Left lung (tissue), 10 donors: ENCODE results near the gene CMTM3. TPM values are rescaled to one million over a fixed set of nuclear protein-coding genes. Genes with fewer than 3 reads are reported as not detected.

ENCODE experiments used
- ATAC-seq: fragments of 200-7000 bp; cut with Tn5 transposase; one replicate; pipeline ENCODE4 v1.9.1; 2020; ENCODE audit warnings: moderate library complexity
- DNase-seq, 4 donors: peaks; one replicate each; pipeline ENCODE4 v3.0.0-alpha.2; 2013 to 2020
- H3K27ac ChIP-seq, 2 donors: fragments of 200-600 bp; sonication (generic) in 1 of 2; one replicate each; pipeline versions ENCODE4 v1.5.0 to v1.8.0; 2020 to 2021
- H3K27me3 ChIP-seq, 2 donors: fragments of 200-600 bp; sonication (generic) in 1 of 2; one replicate each; pipeline versions ENCODE4 v1.5.0 to v1.8.0; 2020 to 2021
- H3K36me3 ChIP-seq, 2 donors: fragments of 200-600 bp; sonication (generic) in 1 of 2; one replicate each; pipeline versions ENCODE4 v1.5.0 to v1.8.0; 2020 to 2021
- H3K4me1 ChIP-seq, 2 donors: fragments of 200-600 bp; one replicate each; pipeline ENCODE4 v1.8.0; 2021
- H3K4me3 ChIP-seq, 2 donors: fragments of 200-600 bp; sonication (generic) in 1 of 2; one replicate each; pipeline versions ENCODE4 v1.5.0 to v1.8.0; 2020 to 2021; ENCODE audit warnings: mild to moderate bottlenecking in 1 of 2
- H3K9me3 ChIP-seq, 2 donors: fragments of 200-600 bp; sonication (generic) in 1 of 2; one replicate each; pipeline versions ENCODE4 v1.5.0 to v1.8.0; 2020 to 2021
- intact Hi-C, 2 donors: fragments of 100-400 bp; cut with DNase I; formaldehyde crosslinking; loops; one replicate each; pipeline versions ENCODE4 v1.11.2 to v1.14.2; 2022
- polyA plus RNA-seq, 6 donors: library from polyadenylated mRNA; unstranded; fragments of 120-200 nt; gene quantifications; one replicate each; pipeline ENCODE4 v1.2.1, GENCODE V29; 2013; ENCODE audit not compliant: insufficient read length in 6 of 6
- total RNA-seq, 2 donors: library from RNA; stranded (reverse); fragmentation: NEBNext Ultra II Directional; extraction: Animal tissue kit (Norgen Biotek cat#: 25700); gene quantifications; one replicate each; pipeline ENCODE4 v1.2.1, GENCODE V29; 2021
- TF ChIP-seq, protein P1 (sequence below), 2 donors: fragments of 200-600 bp; sonication (generic) in 1 of 2; IDR thresholded peaks; one replicate each; pipeline versions ENCODE4 v1.5.0 to v1.8.0; 2021; ENCODE audit warnings: antibody characterized with exemption in 2 of 2
- donor health status: DM: no; HTN: yes; CAD: no.
- donor health status: DM: no; HTN: no; CAD: no.

The CMTM3 gene
- total and polyA plus RNA-seq, 8 donors, result 42.6 to 102 (median 82.9) TPM

DNA sequence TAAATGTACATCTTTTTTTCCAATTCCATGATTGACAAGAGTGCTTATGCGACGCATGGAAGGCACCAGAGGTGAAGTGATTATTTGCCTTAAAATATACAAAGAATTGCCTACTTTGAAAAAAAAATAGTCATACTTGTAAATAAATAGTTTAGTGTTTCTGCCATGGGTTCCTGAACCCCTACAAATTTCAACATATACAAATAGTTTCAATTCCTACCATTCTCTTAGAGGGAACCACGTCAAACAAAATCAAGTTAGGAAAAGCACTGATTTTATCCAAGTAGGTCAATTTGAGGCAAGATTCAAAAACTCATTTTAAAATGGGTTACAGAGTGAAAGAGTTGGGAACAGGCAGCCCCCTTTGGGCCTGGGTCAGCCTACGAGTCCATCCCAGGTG lies 11.7 kb downstream of the CMTM3 start:
- DNase-seq, result no peak
- Histone ChIP-seq H3K4me1 (peaks cover 5 to 9% of the 10 kb centered on the region in 2 donors), H3K36me3 (peaks cover 0 to 49% of the 10 kb centered on the region in 2 donors), H3K9me3 (no peaks in the 10 kb centered on the region), H3K4me3 (no peak overlapping the region), H3K27me3 (no peaks in the 10 kb centered on the region), H3K27ac (no peak overlapping the region)
- intact Hi-C loops, result no loop called here
- no peak for ATAC-seq
- TF ChIP-seq, protein P1, sequence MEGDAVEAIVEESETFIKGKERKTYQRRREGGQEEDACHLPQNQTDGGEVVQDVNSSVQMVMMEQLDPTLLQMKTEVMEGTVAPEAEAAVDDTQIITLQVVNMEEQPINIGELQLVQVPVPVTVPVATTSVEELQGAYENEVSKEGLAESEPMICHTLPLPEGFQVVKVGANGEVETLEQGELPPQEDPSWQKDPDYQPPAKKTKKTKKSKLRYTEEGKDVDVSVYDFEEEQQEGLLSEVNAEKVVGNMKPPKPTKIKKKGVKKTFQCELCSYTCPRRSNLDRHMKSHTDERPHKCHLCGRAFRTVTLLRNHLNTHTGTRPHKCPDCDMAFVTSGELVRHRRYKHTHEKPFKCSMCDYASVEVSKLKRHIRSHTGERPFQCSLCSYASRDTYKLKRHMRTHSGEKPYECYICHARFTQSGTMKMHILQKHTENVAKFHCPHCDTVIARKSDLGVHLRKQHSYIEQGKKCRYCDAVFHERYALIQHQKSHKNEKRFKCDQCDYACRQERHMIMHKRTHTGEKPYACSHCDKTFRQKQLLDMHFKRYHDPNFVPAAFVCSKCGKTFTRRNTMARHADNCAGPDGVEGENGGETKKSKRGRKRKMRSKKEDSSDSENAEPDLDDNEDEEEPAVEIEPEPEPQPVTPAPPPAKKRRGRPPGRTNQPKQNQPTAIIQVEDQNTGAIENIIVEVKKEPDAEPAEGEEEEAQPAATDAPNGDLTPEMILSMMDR (IDR thresholded peaks at IDR 0.05), result no peak

DNA sequence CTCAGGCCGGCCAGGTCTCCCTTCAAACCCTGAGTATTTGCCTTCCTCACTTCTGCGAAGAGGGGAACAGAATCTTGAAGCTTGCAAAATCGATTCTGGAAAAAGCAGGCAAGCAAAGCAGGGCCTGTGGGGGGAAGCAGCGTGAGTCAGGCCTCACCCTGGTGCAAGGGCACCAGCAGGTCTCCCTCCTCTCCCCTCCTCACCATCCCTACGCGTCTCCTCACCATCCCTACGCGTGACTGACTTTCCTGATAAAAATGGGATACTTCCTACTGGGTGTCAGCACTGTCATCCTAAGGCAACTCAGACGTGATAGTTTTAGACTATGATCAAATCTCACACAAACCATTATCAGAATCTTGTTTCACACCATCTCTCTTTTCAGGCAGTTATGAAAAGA lies 12.1 kb downstream of the CMTM3 start:
- peaks cover 5 to 9% of the 10 kb centered on the region in 2 donors for H3K4me1 ChIP-seq
- H3K27ac ChIP-seq, result no peak overlapping the region
- TF ChIP-seq, protein P1 (IDR thresholded peaks at IDR 0.05), result no peak
- H3K27me3 ChIP-seq, result no peaks in the 10 kb centered on the region
- no peak for ATAC-seq
- peaks cover 0 to 49% of the 10 kb centered on the region in 2 donors for H3K36me3 ChIP-seq
- intact Hi-C loops, result no loop called here
- DNase-seq, result no peak
- no peak overlapping the region for H3K4me3 ChIP-seq
- H3K9me3 ChIP-seq, result no peaks in the 10 kb centered on the region

DNA sequence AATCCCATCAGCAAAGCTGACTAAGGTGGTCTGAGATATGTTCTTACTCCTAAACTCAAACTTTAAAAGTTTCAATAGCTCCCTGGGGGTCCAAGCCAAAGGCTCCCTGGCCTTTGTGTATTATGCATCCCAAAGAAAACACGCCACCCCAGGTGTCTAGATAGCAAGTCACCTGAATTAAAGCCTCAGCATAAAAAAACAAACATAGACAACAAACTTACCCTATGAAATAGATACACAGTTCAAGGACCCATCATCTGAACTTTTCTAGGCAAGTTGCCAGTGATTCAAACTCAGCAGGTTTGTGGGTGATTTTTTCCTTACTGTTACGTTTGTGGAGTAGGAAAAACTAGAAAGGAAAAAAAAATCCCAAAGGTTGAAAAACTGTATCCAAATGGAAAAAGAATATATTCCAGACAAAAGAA lies 12.5 kb downstream of the CMTM3 start:
- no peak overlapping the region for H3K4me3 ChIP-seq
- intact Hi-C loops, result no loop called here
- ATAC-seq (no peak), DNase-seq (no peak)
- H3K36me3 ChIP-seq, result peaks cover 0 to 49% of the 10 kb centered on the region in 2 donors
- H3K27me3 ChIP-seq, result no peaks in the 10 kb centered on the region
- no peaks in the 10 kb centered on the region for H3K9me3 ChIP-seq
- H3K27ac ChIP-seq, result no peak overlapping the region
- TF ChIP-seq, protein P1 (IDR thresholded peaks at IDR 0.05), result no peak
- H3K4me1 ChIP-seq, result peaks cover 5 to 9% of the 10 kb centered on the region in 2 donors

DNA sequence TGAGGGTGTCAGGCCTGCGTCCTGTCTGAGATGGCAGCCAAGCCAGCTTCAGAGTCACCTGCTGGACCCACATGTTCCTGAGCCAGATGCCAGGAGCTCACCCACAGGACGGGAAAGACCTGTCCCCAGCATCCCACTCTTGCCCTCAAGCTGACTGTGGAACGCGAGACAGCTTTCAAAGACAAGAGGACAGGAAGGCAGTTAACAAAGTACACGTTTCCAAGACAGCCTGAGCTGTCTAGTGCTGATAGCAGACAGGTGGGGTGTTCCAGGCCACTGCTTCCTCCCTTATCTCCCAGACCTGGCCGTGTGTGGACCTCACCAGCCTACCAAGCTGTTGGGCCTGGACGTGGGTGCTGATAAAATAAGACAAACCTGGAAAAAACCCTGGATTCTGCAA lies 13.2 kb downstream of the CMTM3 start:
- no peak for DNase-seq
- Histone ChIP-seq H3K4me3 (no peak overlapping the region), H3K27ac (no peak overlapping the region), H3K27me3 (no peaks in the 10 kb centered on the region), H3K4me1 (peaks cover 5 to 9% of the 10 kb centered on the region in 2 donors), H3K9me3 (no peaks in the 10 kb centered on the region), H3K36me3 (peaks cover 0 to 49% of the 10 kb centered on the region in 2 donors)
- intact Hi-C loops, result no loop called here
- TF ChIP-seq, protein P1 (IDR thresholded peaks at IDR 0.05), result no peak
- ATAC-seq, result no peak

DNA sequence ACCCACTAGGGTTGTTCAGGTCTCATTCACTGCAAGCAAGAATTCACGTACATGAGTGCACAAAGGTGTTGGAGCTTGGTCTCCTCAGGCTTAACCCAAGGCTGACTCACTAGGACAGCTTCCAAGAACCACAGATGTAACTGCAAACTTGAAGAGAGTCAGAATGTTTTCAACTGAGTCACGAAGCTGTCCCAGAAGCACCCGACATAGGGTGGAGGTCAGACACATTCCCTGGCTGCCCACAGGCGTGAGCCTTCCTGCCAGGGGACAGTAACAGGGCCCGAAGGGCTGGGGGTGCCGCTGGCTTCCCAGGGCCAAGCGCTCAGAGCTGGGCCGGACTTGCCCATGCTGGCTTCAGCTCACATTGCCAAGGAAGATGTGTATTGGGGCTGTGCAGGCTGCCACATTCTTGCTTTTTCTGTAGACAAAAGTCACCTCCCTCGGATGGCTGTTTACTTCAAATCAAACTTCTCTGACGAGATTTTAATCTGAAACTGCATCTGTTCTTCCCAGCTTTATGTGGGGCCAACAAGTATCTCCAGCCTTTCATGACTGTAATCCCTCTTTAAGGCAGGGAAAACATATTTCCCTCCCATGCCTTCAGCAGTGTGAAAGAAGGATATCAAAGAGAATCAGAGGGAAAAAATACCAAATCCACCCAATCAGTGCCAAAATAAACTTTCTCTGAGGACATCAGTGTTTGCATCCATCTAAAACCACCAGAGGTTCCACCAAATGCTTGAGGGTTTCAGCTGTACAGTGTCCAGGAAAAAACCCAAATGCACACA lies 14.3 kb downstream of the CMTM3 start:
- TF ChIP-seq, protein P1 (IDR thresholded peaks at IDR 0.05), result no peak
- ATAC-seq (peak; percentile 79), DNase-seq (peak in 2 of 4 donors; percentile 42 to 79)
- H3K36me3 ChIP-seq, result peaks cover 0 to 39% of the 10 kb centered on the region in 2 donors
- intact Hi-C loops, result no loop called here
- no peak overlapping the region for H3K4me3 ChIP-seq
- peak overlapping the region in 1 of 2 donors; percentile 40 for H3K27ac ChIP-seq
- H3K4me1 ChIP-seq, result peaks cover 5 to 9% of the 10 kb centered on the region in 2 donors
- H3K9me3 ChIP-seq, result no peaks in the 10 kb centered on the region
- H3K27me3 ChIP-seq, result no peaks in the 10 kb centered on the region
